ENCODE results near the gene GOT1.

GRCh38 chr10:99372546-99373271, 57.7 kb downstream of the GOT1 start:
- TF ChIP-seq POLR2AphosphoS5 (IDR thresholded peaks at IDR 0.05; ENCODE audit: borderline replicate concordance, low read depth, low read length) (no peak; the same call in 1 of the 2 replicates), EZH2 (IDR thresholded peaks at IDR 0.05) (no peak)

All from SK-N-MC (cell line).